Osteoblast (primary cell): ENCODE data around the gene TRIM6. TPM values are rescaled to one million over a fixed set of nuclear protein-coding genes. Genes with fewer than 3 reads are reported as not detected.

Experiments
- DNase-seq: peaks from one replicate; pipeline ENCODE4 v3.0.0; 2011; ENCODE audit warnings: low spot score, mixed read lengths; ENCODE audit not compliant: insufficient read length; ENCODE audit errors: missing footprints
- H2AFZ ChIP-seq: 2 replicates; pipeline ENCODE4 v1.6.0; 2011; ENCODE audit warnings: mild to moderate bottlenecking, low read length
- H3K27ac ChIP-seq: 2 replicates; pipeline ENCODE4 v1.5.1; 2011; ENCODE audit warnings: mild to moderate bottlenecking, low read depth, low read length, moderate library complexity
- H3K27me3 ChIP-seq: 2 replicates; pipeline ENCODE4 v1.6.0; 2012; ENCODE audit warnings: mild to moderate bottlenecking, control low read depth, inconsistent platforms, low read length, moderate library complexity; ENCODE audit not compliant: insufficient read depth
- H3K36me3 ChIP-seq: 2 replicates; pipeline ENCODE4 v1.5.1; 2011; ENCODE audit warnings: mild to moderate bottlenecking, low read length, control low read depth, moderate library complexity; ENCODE audit not compliant: insufficient read depth
- H3K4me1 ChIP-seq: 2 replicates; pipeline ENCODE4 v1.5.1; 2011; ENCODE audit warnings: mild to moderate bottlenecking, low read length, control low read depth, moderate library complexity; ENCODE audit not compliant: insufficient read depth
- H3K4me2 ChIP-seq: 2 replicates; pipeline ENCODE4 v1.6.0; 2011; ENCODE audit warnings: mild to moderate bottlenecking, low read length; ENCODE audit not compliant: insufficient read depth
- H3K4me3 ChIP-seq: fragments of 200-600 bp; sonication (generic); 3 replicates; pipeline ENCODE4 v1.5.1; 2012; ENCODE audit warnings: mild to moderate bottlenecking, low read length, inconsistent platforms; ENCODE audit not compliant: insufficient read depth
- H3K79me2 ChIP-seq: 2 replicates; pipeline ENCODE4 v1.6.0; 2012; ENCODE audit warnings: mild to moderate bottlenecking, low read length, control low read depth, inconsistent platforms; ENCODE audit not compliant: insufficient read depth
- H3K9me3 ChIP-seq: 2 replicates; pipeline ENCODE4 v1.5.1; 2011; ENCODE audit warnings: low read depth, low read length, control low read depth
- H4K20me1 ChIP-seq: 2 replicates; pipeline ENCODE4 v1.6.0; 2012; ENCODE audit warnings: mild to moderate bottlenecking, low read length, control low read depth; ENCODE audit not compliant: insufficient read depth
- total RNA-seq: library from RNA; depleted of rRNA; stranded (reverse); fragments of >200 nt; gene quantifications from 2 replicates; pipeline ENCODE4 v1.2.3, GENCODE V29; 2012
- TF ChIP-seq, protein P1 (sequence below): IDR thresholded peaks from 2 replicates; pipeline ENCODE4 v1.5.1; 2011; ENCODE audit warnings: mild to moderate bottlenecking, low read depth, low read length, moderate library complexity; ENCODE audit errors: extremely low read depth

Gene TRIM6
- total RNA-seq, 1 donor: 3.6 TPM

DNA sequence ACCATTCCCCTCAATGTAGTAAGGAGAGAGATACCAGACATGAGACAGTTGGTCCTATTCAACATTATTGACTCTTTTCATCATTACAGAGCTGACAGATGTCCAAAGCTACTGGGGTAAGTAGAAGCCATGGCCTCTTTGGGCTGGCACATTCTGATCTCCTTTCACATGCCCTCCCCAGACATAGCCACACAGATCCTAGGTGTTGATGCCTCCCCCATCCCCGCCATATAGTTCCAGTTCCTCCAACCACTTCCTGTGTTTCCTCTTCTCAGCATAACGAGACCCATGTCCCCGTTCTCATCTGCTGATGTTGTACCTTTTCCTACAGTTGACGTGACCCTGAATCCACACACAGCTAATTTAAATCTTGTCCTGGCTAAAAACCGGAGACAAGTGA, 14.0 kb downstream of the TRIM6 start:
- Histone ChIP-seq H3K27me3 (no peaks in the 10 kb centered on the region), H3K36me3 (peaks cover under 1% of the 10 kb centered on the region), H3K4me2 (no peak overlapping the region), H4K20me1 (no peaks in the 10 kb centered on the region), H3K4me3 (no peak overlapping the region), H3K4me1 (peaks cover 23% of the 10 kb centered on the region), H2AFZ (no peak overlapping the region), H3K9me3 (no peaks in the 10 kb centered on the region), H3K79me2 (no peaks in the 10 kb centered on the region), H3K27ac (no peak overlapping the region)
- DNase-seq: no peak
- TF ChIP-seq, protein P1, sequence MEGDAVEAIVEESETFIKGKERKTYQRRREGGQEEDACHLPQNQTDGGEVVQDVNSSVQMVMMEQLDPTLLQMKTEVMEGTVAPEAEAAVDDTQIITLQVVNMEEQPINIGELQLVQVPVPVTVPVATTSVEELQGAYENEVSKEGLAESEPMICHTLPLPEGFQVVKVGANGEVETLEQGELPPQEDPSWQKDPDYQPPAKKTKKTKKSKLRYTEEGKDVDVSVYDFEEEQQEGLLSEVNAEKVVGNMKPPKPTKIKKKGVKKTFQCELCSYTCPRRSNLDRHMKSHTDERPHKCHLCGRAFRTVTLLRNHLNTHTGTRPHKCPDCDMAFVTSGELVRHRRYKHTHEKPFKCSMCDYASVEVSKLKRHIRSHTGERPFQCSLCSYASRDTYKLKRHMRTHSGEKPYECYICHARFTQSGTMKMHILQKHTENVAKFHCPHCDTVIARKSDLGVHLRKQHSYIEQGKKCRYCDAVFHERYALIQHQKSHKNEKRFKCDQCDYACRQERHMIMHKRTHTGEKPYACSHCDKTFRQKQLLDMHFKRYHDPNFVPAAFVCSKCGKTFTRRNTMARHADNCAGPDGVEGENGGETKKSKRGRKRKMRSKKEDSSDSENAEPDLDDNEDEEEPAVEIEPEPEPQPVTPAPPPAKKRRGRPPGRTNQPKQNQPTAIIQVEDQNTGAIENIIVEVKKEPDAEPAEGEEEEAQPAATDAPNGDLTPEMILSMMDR: no peak

DNA sequence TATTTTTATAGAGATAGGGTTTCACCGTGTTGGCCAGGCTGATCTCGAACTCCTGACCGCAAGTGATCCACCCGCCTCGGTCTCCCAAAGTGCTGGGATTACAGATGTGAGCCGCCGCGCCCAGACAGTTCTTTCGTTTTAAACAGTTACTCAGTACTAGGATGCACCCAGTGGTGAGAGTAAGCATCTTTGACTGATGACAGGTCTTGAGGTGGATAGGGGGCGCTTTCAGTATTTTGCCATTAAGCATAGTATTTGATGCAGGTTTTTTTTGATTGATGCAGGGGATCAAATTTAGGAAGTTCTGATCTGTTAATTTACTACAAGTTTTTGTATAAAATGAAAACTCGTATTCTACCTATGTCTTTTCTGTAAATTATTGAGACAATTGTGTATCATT, 15.2 kb downstream of the TRIM6 start:
- TF ChIP-seq, protein P1: no peak
- Histone ChIP-seq H3K79me2 (no peaks in the 10 kb centered on the region), H3K27ac (no peak overlapping the region), H4K20me1 (no peaks in the 10 kb centered on the region), H3K27me3 (no peaks in the 10 kb centered on the region), H3K9me3 (no peaks in the 10 kb centered on the region), H3K36me3 (no peaks in the 10 kb centered on the region), H3K4me3 (no peak overlapping the region), H3K4me2 (no peak overlapping the region), H2AFZ (no peak overlapping the region), H3K4me1 (peaks cover 12% of the 10 kb centered on the region)
- DNase-seq: no peak

GRCh38 chr11:5618807-5619206, 22.4 kb downstream of the TRIM6 start:
- H3K4me1 ChIP-seq: peaks cover 37% of the 10 kb centered on the region
- peak overlapping the region; percentile 97 for H3K27ac ChIP-seq
- DNase-seq: peak; percentile 86
- no peaks in the 10 kb centered on the region for H3K9me3 ChIP-seq
- TF ChIP-seq, protein P1: no peak
- H3K4me2 ChIP-seq: peak overlapping the region; percentile 55
- H3K79me2 ChIP-seq: no peaks in the 10 kb centered on the region
- H3K36me3 ChIP-seq: no peaks in the 10 kb centered on the region
- no peaks in the 10 kb centered on the region for H4K20me1 ChIP-seq
- H3K27me3 ChIP-seq: no peaks in the 10 kb centered on the region
- no peak overlapping the region for H2AFZ ChIP-seq
- no peak overlapping the region for H3K4me3 ChIP-seq

GRCh38 chr11:5620651-5621521, 24.4 kb downstream of the TRIM6 start:
- Histone ChIP-seq H3K9me3 (no peaks in the 10 kb centered on the region), H4K20me1 (no peaks in the 10 kb centered on the region), H3K4me1 (peaks cover 48% of the 10 kb centered on the region), H3K27me3 (no peaks in the 10 kb centered on the region), H3K27ac (peak overlapping the region; percentile 97), H2AFZ (peak overlapping the region; percentile 8), H3K36me3 (no peaks in the 10 kb centered on the region), H3K4me3 (peak overlapping the region; percentile 32), H3K4me2 (peak overlapping the region; percentile 80), H3K79me2 (no peaks in the 10 kb centered on the region)
- TF ChIP-seq, protein P1: no peak
- DNase-seq: peak; percentile 91
